HG03432 (cell line): ENCODE data around the gene LCN12.

Experiments
- ATAC-seq: cut with Tn5 transposase; IDR thresholded peaks from one replicate; pipeline ENCODE4 v1.9.1; 2021; ENCODE audit warnings: mild to moderate bottlenecking, moderate library complexity; ENCODE audit not compliant: unreplicated experiment

LCN12 gene

DNA sequence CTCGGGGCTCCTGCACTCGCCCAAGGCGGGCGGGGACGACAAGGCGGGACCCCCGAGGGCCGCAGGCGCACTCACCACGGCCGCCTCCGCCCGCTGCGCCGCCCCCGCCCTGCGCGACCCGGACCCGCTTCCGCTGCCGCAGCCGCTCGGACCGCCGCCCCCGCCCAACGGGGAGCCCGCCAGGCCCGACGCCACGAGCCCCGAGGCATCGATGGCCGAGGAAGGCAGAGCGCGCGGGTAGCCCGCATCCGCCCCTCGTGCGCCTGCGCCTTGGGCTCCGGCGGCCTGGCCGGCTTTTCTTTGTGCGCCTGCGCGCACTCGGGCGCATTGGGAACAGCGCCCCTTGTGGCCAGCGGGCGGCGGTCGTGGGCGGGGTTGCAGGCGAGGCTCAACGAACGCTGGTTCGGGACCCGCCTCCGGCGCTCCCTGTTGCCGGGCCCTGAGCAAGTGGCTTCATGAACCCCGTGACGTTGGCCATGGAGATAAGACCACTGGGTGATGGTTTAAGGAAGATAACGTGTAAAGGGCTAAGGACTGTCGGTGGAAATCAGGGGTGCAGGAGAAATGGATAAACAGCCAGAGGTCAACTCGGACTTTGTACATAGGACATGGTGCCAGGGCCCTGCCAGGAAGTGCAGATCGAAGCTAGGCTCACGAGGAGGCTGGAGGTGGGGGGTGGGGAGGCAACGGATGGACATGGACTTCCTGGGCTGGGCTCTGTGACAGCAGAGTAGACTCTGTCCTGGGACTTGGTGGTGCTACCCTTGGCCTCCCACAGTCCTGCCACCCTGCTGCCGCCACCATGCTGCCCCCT lies 7.3 kb upstream of the LCN12 start, which contains the start of the genes C8G and FBXW5:
Gene C8G, plus strand, starts transcription at position 725 of the 814 bp plus-strand sequence. Its CDS starts 78 bp downstream, at position 803.
Gene FBXW5, minus strand, starts transcription at position 220 of the 814 bp plus-strand sequence. CDS start 655 bp downstream, outside the sequence.
- peak; percentile 70 for ATAC-seq

DNA sequence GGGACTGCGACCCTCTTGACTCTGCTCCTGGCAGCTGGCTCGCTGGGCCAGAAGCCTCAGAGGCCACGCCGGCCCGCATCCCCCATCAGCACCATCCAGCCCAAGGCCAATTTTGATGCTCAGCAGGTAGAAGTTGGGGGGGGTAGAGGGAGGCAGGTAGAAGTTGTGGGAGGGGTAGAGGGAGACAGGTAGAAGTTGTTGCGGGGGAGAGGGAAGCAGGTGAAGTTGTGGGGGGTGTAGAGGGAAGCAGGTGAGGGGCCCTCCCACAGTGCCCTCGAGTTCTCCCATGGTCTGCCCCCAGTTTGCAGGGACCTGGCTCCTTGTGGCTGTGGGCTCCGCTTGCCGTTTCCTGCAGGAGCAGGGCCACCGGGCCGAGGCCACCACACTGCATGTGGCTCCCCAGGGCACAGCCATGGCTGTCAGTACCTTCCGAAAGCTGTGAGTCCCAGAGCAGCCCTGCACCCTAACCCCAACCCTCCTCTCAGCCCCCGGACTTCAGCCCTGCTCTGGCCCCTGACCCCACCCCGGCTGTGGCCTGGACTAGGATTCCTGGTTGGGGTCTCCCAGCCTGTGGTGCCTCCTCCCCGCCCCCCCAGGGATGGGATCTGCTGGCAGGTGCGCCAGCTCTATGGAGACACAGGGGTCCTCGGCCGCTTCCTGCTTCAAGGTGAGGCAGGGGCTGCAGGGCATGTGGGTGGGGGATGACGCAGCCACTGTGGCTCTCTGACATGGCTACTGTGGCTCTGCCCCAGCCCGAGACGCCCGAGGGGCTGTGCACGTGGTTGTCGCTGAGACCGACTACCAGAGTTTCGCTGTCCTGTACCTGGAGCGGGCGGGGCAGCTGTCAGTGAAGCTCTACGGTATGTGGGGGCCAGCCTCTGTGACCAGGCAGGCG lies 6.5 kb upstream of the LCN12 start:
- ATAC-seq, result no peak

DNA sequence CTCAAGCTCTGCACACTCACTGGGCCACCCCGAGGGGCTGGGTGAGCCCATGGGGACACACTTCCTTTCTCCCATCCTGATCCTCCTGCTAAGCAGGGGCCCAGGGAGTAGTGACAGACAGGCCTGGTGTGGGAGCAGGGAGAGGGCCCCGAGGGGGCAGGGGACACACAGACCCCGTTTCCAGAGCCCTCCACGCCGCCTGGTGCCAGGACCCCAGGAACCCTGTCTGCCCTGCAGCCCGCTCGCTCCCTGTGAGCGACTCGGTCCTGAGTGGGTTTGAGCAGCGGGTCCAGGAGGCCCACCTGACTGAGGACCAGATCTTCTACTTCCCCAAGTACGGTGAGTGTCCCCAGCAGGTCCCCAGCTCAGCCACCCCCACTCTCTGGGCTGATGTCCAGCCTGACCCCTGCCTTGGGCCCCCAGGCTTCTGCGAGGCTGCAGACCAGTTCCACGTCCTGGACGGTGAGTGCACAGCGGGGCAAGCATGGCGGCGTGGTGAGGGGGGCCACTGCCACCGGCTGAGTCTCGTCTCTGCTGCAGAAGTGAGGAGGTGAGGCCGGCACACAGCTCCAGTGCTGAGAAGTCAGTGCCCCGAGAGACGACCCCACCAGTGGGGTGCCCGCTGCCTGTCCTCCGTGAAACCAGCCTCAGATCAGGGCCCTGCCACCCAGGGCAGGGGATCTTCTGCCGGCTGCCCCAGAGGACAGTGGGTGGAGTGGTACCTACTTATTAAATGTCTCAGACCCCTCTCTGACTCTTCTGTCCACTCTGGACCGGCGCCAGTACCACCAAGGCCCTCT lies 5.6 kb upstream of the LCN12 start:
- no peak for ATAC-seq

DNA sequence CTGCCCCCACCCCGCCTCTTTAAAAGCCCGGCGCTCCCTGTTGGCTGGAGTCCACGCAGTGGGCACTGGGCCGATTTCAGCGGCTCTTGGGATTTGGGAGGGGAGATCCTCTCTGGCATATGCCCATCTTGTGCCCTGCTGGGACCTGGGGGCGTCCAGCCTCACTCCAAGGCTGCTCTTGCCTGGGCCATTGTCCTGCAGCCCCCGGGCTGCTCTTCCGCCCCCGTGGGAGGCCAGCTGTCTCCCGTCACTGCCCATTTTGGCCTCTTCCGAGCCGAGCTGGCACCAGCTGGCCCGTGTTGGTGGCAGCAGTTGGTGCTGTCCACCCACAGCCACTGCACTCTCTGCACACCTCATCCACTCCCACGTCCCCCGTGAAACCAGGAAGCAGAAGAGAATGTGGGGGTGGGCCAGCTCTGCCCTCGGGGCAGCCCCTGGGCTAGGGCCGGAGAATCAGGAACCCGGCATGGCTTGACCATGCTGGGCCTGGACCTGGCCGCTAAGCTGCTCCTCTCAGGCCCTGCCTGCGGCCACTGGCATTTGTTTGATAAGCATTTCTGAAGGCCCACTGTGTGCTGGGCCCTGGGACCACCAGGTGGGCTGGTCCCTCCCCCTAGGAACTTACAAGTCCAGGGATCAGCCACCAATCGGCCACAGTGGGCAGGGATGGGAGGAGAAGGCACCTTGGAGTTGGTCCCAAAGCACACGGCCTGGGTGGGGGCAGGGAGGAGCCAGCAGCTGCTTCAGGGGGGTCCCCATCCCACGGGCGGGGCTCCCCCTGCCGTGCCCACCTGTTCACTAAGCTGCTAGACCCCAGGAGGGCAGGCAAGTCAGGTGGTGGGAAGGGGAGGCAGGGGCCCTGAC lies 4.8 kb upstream of the LCN12 start:
- no peak for ATAC-seq

DNA sequence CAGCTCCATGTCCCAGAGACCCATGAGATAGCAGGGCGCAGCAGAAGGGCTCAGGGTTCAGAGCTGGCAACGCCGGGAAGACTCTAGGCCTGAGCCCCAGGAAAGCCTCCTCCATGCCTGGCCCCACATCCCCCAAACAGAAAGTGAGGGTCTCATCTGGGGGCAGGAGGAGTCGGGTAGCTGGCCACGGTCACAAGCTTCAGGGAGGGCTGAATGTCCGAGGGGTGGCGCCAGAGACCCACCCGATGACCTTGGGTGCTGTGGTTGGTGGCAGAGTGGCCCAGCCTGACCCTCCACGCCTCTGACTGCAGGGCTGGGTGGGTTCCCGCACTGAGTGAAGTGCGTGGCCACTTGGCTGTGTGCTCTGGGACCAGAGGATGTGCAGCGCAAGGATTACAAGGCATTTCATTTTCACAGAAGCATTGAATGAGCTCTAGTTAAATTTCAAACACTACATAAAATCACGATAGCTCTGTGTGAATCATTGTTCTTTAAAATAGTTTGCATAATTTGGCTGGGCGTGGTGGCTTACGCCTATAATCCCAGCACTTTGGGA lies 4.0 kb upstream of the LCN12 start:
- ATAC-seq, result no peak

DNA sequence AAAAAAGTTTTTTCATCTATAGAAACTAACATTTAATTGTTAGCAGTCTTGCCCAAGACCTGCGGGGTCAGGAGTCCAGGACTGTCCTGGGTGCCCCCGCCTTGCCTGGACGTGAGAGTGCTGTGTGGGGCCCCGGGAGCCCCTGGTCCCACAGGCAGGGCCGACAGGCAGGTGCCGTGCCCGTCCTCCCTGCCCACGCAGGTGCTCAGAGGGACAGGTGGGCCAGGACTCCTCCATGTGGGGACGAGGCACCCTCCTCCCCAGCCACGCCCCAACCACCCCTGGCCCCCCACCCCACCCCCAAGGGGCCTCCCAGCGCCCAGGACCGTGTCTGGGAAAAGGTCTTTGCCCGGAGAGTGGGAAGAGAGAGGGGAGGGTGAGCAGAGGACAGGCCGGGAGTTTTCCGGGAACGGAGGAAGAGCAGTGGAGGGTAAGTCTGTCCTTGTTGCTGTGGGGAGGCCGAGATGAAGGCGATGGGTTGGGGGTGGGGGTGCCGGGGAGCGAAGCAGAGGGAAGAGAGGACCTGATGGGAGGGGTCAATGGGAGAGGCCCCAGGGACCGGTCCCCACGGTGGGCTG lies 2.7 kb upstream of the LCN12 start:
- ATAC-seq, result no peak

DNA sequence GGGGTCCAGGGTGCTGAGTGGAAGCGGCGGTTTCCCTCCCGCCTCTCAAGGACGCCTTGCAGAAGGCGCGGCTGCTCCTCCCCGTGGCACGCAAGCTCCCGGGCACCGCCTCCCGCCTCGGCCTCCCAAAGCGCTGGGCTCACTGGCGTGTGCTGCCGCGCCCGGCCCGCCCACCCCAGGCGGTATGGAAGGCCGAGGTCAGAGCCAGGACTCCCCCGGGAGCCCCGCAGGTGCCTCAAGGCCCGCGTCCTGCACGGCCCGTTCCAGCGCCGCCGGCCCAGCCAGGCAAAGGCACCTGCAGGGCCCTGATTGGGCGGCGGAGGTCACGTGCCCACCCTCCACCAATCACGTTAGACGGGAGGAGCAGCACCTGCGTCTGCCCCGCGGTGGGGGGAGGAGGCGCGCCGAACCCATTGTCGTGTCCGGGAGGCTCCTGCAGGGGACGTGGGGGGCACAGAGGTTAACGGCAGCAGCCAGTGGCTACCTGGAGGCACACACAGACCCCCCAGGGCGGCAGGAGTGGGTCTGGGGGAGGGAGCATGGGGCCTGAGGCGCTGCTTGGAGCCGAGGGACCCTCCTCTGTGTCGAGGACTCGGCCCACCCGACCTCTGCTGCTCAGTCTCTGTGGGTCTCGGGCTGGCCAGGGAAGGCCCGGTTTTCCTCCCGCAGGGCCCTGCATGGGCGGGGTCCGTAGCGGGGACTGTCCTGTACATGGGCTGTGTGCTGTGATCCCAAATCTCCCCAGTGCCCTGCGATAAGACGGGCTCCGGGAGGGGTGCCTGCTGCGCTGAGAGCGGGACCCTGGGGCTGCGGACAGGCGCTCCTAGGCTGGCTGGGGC lies 2.0 kb upstream of the LCN12 start:
- peak; percentile 81 for ATAC-seq

DNA sequence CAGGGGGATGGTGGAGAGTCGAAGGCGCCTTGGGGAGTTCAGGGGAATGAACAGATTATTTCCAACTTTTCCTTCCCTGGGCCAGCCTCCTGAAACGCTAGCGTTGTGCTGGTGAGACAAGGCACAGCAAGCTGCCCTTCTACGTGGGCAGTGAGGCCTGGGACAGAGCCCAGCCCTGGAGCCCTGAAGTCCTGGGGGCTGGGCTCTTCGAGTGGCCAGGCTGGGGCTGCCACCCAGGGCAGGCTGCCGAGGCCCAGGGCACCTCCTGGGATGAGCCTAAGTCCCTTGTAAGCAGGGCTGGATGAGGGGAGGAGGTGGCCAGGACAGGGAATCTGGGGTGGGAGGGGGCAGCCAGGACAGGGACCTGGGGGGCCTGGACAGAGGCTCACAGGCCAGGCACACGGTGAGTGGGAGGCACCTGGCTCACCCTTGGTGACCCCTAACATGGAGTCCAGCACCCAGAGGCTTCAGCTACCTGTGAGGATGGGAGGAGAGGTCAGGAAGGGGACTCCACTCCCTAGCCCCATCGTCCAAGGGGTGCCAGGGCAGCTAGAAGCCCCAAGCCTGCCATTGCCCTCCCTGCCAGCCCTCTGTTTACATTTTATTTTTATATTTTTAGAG lies 1.3 kb upstream of the LCN12 start:
- no peak for ATAC-seq

DNA sequence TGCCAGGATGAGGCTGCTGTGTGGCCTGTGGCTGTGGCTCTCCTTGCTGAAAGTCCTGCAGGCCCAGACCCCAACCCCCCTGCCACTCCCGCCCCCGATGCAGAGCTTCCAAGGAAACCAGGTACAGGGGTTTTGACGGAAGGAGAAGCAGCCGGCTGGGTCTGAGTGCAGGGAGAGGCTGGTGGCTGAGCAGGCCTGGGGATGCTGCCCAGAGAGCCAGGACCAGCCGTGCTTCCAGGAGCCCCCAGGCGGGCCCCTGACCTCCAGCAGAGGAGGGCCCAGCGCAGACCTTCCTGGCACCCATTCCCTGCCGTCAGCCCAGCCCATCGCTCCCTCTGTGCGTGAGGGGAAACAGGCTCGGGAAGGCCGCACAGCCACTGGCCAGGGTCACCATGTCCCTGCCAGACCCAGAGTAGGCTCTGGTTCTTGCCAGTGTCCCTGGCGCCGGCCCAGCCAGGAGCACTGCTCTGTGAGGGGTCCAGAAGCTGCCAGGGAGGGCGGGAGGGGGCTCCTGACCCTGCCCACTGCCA lies 313 bp downstream of the LCN12 start:
- ATAC-seq, result no peak

DNA sequence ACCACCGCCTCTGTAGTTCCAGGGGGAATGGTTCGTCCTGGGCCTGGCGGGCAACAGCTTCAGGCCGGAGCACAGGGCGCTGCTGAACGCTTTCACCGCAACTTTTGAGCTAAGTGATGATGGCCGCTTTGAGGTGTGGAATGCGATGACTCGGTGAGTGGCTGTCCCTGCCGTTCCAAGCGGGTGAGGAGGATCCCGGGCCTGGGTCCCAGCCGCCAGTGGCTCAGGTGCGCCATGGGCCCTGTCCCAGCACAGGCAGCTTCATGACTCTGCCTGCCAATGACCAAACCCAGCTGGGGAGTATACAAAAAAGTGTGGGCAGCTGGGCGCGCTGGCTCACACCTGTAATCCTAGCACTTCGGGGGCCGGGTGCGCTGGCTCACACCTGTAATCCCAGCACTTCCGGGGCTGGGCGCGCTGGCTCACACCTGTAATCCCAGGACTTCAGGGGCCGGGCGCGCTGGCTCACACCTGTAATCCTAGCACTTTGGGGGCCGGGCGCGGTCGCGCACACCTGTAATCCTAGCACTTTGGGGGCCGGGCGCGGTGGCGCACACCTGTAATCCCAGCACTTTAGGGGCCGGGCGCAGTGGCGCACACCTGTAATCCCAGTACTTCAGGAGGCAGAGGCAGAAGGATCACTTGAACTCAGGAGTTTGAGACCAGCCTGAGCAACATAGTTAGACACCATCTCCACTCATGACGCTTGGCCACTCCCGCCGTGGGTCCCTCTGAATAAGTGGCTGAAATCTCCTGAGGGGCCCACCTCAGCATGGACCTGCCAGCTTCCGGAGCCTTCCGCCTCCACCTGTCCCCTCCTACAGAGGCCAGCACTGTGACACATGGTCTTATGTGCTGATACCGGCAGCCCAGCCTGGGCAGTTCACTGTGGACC lies 1.1 kb downstream of the LCN12 start:
- no peak for ATAC-seq

DNA sequence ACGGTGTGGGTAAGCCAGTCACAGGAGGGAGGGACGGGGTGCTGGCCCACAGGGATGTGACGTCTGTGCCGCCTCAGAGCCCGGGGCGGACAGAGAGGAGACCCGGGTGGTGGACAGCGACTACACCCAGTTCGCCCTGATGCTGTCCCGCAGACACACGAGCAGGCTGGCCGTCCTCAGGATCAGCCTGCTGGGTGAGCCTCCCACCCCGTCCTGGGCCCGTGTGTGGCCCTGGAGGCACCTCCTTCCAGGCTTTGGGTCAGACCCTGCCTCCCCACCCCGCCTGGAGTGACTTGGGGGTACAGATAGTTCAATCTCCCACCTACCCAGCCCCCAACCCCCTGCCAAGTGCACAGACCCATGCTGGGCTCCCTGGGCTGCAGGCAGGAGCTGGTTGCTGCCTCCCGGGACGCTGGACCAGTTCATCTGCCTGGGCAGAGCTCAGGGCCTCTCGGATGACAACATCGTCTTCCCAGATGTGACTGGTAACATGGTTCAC lies 1.7 kb downstream of the LCN12 start:
- ATAC-seq, result no peak

DNA sequence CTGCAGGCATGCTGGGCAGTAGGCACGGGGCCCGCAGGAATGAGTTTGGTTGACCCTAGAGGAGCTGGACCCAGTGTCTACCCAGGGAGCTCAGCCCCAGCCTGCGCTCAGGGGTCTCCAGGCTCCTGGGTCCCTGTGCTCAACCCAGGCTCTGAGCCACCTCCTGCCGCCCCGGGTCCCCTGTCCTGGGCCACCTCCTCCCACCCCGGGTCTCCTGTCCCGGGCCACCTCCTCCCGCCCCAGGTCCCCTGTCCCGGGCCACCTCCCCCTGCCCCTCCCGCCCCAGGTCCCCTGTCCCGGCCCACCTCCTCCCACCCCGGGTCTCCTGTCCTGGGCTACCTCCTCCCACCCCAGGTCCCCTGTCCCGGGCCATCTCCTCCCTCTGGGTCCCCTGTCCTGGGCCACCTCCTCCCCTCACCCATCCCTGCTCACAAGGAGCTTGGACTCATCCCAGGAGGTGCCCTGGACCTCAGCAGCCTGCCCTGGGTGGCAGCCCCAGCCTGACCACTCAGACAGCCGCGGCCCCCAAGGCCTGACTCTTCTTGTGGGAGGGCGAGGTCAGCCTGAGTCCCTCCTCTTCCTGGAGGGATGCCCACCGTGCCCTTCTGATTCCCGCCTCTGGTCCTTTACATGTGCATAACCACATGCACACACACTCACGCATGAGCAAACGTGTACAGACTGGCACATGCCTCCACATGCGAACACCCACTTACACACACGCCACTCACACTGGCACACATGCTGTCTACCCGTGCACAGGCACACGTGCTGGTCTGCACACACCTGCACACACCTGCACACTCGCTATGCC lies 2.4 kb downstream of the LCN12 start:
- no peak for ATAC-seq

DNA sequence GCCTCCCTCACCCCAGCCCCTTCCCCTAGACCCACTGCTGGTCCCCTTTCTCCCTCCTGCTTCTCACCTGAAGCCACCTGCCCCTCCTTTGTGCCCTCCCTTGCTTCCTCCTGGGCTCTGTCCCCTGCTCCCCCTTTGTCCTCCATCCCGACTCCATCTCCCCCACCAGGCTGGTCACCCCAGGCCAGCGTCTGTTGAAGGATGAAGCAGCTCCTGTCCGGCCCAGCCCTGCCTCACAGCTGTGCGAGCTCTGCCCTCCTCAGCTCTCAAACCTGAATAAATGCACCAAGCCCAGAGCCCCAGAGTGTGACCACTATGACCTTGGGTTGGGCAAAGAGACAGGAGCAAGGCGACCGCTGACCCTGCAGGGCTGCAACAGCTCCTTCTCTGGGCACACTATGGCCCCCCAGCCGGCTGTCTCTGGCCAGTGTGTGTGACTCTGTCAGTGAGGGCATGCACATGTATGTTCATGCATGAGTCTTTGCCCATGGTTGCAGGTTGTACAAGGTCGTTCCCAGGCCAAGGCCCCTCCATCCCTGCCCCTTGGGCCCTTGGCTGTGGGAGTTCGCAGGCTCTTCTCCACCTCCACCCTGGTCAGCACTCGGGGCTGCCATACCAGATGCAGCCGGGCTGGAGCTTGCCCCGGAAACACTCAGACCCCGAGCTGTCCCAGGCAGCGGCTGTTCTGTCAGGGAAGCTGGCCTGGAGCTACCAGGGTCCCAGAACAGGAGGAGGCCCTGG lies 3.3 kb downstream of the LCN12 start:
- no peak for ATAC-seq

DNA sequence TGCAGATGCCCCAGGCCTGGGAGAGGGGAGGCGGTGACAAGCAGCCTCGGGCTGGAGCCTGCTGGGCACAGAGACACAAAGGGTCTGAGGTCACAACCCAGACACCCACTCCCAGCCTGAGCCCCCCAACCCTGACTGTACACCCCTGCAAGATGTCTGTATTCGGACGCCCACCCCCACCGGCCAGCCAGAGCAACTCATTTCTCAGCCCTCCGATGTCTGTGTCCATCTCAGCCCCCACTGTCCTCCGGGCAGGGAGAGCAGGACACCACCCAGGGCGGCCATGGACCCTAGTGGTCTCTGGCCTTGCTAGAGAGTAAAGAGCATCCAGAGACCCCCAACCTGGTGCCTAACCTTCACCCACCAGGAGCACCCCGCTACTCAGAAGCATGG lies 3.9 kb downstream of the LCN12 start:
- ATAC-seq, result no peak

DNA sequence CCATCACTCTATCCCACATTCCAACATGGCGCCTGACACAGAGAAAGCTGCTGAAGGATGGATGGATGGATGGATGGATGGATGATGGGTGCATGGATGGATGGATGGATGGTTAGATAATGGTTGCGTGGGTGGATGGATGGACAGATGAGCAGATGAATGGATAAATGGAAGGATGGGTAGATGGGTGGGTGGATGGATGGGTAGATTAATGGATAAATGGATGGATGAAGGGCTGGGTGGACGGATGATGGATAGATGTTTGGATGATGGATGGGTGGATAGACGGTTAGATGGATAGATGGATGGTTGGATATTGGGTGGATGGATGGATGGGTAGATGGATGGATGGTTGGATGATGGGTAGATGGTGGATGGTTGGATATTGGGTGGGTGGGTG lies 4.5 kb downstream of the LCN12 start:
- ATAC-seq, result no peak
